Limb (tissue), 2 donors: ENCODE measurements around the gene CBLN3.
"Not testable (repeated sequence)": the region's sequence is repeated elsewhere in the genome, so short reads cannot be mapped to it uniquely, and the experiment has no call there.

Experiments used
- DNase-seq, 2 donors: peaks; one replicate each; pipeline ENCODE4 v3.0.0-alpha.2; 2016; ENCODE audit errors: extremely low spot score in 2 of 2

Gene CBLN3

GRCh38 chr14:24429395-24430142 lies at the start of gene CBLN3, which contains the start of gene KHNYN:
Gene CBLN3 (minus strand): TSS chr14:24429668. CDS start chr14:24429054, 614 bp downstream.
Gene KHNYN (plus strand): TSS chr14:24429954. CDS start chr14:24430731, 777 bp downstream.
- peak; percentile 89 for DNase-seq

- DNase-seq: no peak
Measured at GRCh38 chr14:24475261-24475660, 45.8 kb upstream of the CBLN3 start.

GRCh38 chr14:24473211-24473610 lies 43.7 kb upstream of the CBLN3 start:
- no peak for DNase-seq

- DNase-seq: not testable (repeated sequence)
Measured at GRCh38 chr14:24470450-24470849, 41.0 kb upstream of the CBLN3 start.

- DNase-seq: no peak
Measured at GRCh38 chr14:24465805-24466204, 36.3 kb upstream of the CBLN3 start.

- DNase-seq: no peak
Measured at GRCh38 chr14:24465368-24465767, 35.9 kb upstream of the CBLN3 start.

GRCh38 chr14:24463884-24464785 lies 34.7 kb upstream of the CBLN3 start:
- no peak for DNase-seq

GRCh38 chr14:24463017-24463883 lies 33.8 kb upstream of the CBLN3 start:
- no peak for DNase-seq

- no peak for DNase-seq
Measured at GRCh38 chr14:24461336-24461735, 31.9 kb upstream of the CBLN3 start.

- no peak for DNase-seq
Measured at GRCh38 chr14:24459331-24459730, 29.9 kb upstream of the CBLN3 start.

- no peak for DNase-seq
Measured at GRCh38 chr14:24458736-24459135, 29.3 kb upstream of the CBLN3 start.

- no peak for DNase-seq
Measured at GRCh38 chr14:24456980-24457379, 27.5 kb upstream of the CBLN3 start.

- not testable (repeated sequence) for DNase-seq
Measured at GRCh38 chr14:24450828-24451227, 21.4 kb upstream of the CBLN3 start.

- DNase-seq: no peak
Measured at GRCh38 chr14:24443053-24443665, 13.7 kb upstream of the CBLN3 start.

GRCh38 chr14:24442240-24443052 lies 13.0 kb upstream of the CBLN3 start, which contains the start of gene SDR39U1:
Gene SDR39U1 (minus strand): TSS chr14:24442776. CDS start chr14:24442769, 7 bp downstream.
- peak; percentile 95 to 100 for DNase-seq

- DNase-seq: no peak
Measured at GRCh38 chr14:24441904-24442239, 12.4 kb upstream of the CBLN3 start.

GRCh38 chr14:24441485-24441884 lies 12.0 kb upstream of the CBLN3 start:
- DNase-seq: no peak

- DNase-seq: no peak
Measured at GRCh38 chr14:24440606-24441399, 11.3 kb upstream of the CBLN3 start.
